Measurements from ENCODE around the gene SCYL1.

The SCYL1 gene

GRCh38 chr11:65581928-65582327 lies 57.0 kb downstream of the SCYL1 start:
- Histone ChIP-seq H3K36me3 (replicated peaks) (peaks cover 36% of the 10 kb centered on the region), H3K27ac (no peak overlapping the region), H3K4me3 (ENCODE audit: low read depth, low read length) (no peak overlapping the region), H3K27me3 (replicated peaks) (no peaks in the 10 kb centered on the region)
- in situ Hi-C loops (cut with HindIII; ENCODE audit: low pct_ligation_motif_present, low sequenced_read_pairs), result no loop called here
- DNase-seq, result no peak
- TF ChIP-seq CTCF (IDR thresholded peaks at IDR 0.05; ENCODE audit: low read depth, low read length, missing control alignments), result no peak

GRCh38 chr11:65583589-65583988 lies 58.7 kb downstream of the SCYL1 start:
- in situ Hi-C loops (cut with HindIII; ENCODE audit: low pct_ligation_motif_present, low sequenced_read_pairs), result no loop called here
- DNase-seq, result no peak
- no peak overlapping the region for H3K27ac ChIP-seq
- TF ChIP-seq CTCF (IDR thresholded peaks at IDR 0.05; ENCODE audit: low read depth, low read length, missing control alignments), result no peak
- no peaks in the 10 kb centered on the region for H3K27me3 ChIP-seq (replicated peaks)
- peaks cover 36% of the 10 kb centered on the region for H3K36me3 ChIP-seq (replicated peaks)
- H3K4me3 ChIP-seq (ENCODE audit: low read depth, low read length), result no peak overlapping the region

- H3K36me3 ChIP-seq (replicated peaks), result peaks cover 36% of the 10 kb centered on the region
- no peaks in the 10 kb centered on the region for H3K27me3 ChIP-seq (replicated peaks)
- no peak for TF ChIP-seq CTCF (IDR thresholded peaks at IDR 0.05; ENCODE audit: low read depth, low read length, missing control alignments)
- H3K27ac ChIP-seq, result no peak overlapping the region
- in situ Hi-C loops (cut with HindIII; ENCODE audit: low pct_ligation_motif_present, low sequenced_read_pairs), result no loop called here
- DNase-seq, result no peak
- H3K4me3 ChIP-seq (ENCODE audit: low read depth, low read length), result no peak overlapping the region
Measured at GRCh38 chr11:65584106-65584505, 59.2 kb downstream of the SCYL1 start.

GRCh38 chr11:65584723-65585171 lies 59.9 kb downstream of the SCYL1 start:
- TF ChIP-seq CTCF (IDR thresholded peaks at IDR 0.05; ENCODE audit: low read depth, low read length, missing control alignments), result no peak
- in situ Hi-C loops (cut with HindIII; ENCODE audit: low pct_ligation_motif_present, low sequenced_read_pairs), result no loop called here
- Histone ChIP-seq H3K36me3 (replicated peaks) (peaks cover 33% of the 10 kb centered on the region), H3K4me3 (ENCODE audit: low read depth, low read length) (no peak overlapping the region), H3K27me3 (replicated peaks) (no peaks in the 10 kb centered on the region), H3K27ac (no peak overlapping the region)
- no peak for DNase-seq

GRCh38 chr11:65585396-65586246 lies 60.7 kb downstream of the SCYL1 start:
- Histone ChIP-seq H3K36me3 (replicated peaks) (peaks cover 25% of the 10 kb centered on the region), H3K27me3 (replicated peaks) (no peaks in the 10 kb centered on the region), H3K27ac (no peak overlapping the region), H3K4me3 (ENCODE audit: low read depth, low read length) (no peak overlapping the region)
- no peak for TF ChIP-seq CTCF (IDR thresholded peaks at IDR 0.05; ENCODE audit: low read depth, low read length, missing control alignments)
- no peak for DNase-seq
- in situ Hi-C loops (cut with HindIII; ENCODE audit: low pct_ligation_motif_present, low sequenced_read_pairs), result no loop called here

All from brain microvascular endothelial cell (primary cell).